GM19099 (cell line): ENCODE results near the gene MED25.

Experiments used
- POLR2A ChIP-seq: IDR thresholded peaks from 3 replicates; pipeline ENCODE4 v1.6.1; 2011; ENCODE audit warnings: low read depth; ENCODE audit not compliant: insufficient read length; ENCODE audit errors: extremely low read depth

The MED25 gene

GRCh38 chr19:49852631-49853126, 34.6 kb downstream of the MED25 start:
- TF ChIP-seq POLR2A, result no peak

GRCh38 chr19:49853852-49854377, 35.8 kb downstream of the MED25 start:
- TF ChIP-seq POLR2A, result no peak

GRCh38 chr19:49854378-49855263, 36.5 kb downstream of the MED25 start:
- no peak for TF ChIP-seq POLR2A

GRCh38 chr19:49855277-49855675, 37.2 kb downstream of the MED25 start:
- no peak for TF ChIP-seq POLR2A

- TF ChIP-seq POLR2A, result no peak
These were observed 37.8 kb downstream of the MED25 start for GRCh38 chr19:49855676-49856573.

GRCh38 chr19:49856574-49857021, 38.5 kb downstream of the MED25 start:
- no peak for TF ChIP-seq POLR2A

GRCh38 chr19:49857061-49857837, 39.2 kb downstream of the MED25 start:
- TF ChIP-seq POLR2A, result no peak

GRCh38 chr19:49857838-49858087, 39.7 kb downstream of the MED25 start:
- TF ChIP-seq POLR2A, result no peak

- TF ChIP-seq POLR2A, result peak; percentile 18
These were observed 40.2 kb downstream of the MED25 start for GRCh38 chr19:49858088-49858985.

GRCh38 chr19:49859682-49860335, 41.7 kb downstream of the MED25 start:
- TF ChIP-seq POLR2A, result no peak

- no peak for TF ChIP-seq POLR2A
These were observed 42.4 kb downstream of the MED25 start for GRCh38 chr19:49860336-49861102.

- no peak for TF ChIP-seq POLR2A
These were observed 43.0 kb downstream of the MED25 start for GRCh38 chr19:49861107-49861506.
